ENCODE data around the gene FAM171A2. TPM values are rescaled to one million over a fixed set of nuclear protein-coding genes. Genes with fewer than 3 reads are reported as not detected.

FAM171A2 gene
- total RNA-seq, 2 donors from 2014 or later = 0.35 to 0.43 TPM

DNA sequence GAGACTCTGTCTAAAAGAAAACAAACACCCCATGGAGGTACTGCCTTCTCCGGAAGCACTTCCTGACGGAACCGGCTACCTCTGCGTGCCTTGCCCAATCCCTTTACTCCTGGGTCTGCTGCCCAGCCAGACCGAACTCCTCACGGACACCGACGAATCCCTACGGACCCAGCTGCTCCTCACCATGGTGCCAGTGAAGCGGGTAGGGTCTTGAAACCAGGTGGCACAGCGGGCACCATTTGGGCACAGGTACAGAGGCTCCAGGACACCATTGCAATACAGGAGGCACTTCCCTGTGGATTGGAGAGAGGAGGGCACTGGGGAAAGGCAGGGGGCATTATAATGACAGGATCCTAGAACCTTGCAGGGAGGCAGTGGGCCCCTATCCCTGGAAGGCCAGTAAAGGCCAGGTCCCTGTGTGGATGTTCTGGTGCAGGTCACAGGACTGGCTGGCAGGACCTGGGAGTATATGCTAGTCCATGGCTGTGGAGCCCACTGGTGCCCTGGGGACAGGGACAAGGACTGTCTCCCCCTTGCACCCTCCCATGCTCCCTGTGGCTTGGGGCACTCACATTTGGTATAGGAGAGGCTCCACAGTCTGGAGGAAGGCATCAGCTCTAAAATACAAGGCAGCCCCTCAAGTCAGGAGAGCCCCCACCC lies 41.3 kb downstream of the FAM171A2 start:
- ATAC-seq (no peak), DNase-seq (ENCODE audit: low spot score in 2 of 2) (no peak)
- Mint-ChIP-seq H3K36me3 (peaks cover 0 to 5% of the 10 kb centered on the region in 2 donors), H3K27ac (no peak overlapping the region), H3K9me3 (no peaks in the 10 kb centered on the region)

DNA sequence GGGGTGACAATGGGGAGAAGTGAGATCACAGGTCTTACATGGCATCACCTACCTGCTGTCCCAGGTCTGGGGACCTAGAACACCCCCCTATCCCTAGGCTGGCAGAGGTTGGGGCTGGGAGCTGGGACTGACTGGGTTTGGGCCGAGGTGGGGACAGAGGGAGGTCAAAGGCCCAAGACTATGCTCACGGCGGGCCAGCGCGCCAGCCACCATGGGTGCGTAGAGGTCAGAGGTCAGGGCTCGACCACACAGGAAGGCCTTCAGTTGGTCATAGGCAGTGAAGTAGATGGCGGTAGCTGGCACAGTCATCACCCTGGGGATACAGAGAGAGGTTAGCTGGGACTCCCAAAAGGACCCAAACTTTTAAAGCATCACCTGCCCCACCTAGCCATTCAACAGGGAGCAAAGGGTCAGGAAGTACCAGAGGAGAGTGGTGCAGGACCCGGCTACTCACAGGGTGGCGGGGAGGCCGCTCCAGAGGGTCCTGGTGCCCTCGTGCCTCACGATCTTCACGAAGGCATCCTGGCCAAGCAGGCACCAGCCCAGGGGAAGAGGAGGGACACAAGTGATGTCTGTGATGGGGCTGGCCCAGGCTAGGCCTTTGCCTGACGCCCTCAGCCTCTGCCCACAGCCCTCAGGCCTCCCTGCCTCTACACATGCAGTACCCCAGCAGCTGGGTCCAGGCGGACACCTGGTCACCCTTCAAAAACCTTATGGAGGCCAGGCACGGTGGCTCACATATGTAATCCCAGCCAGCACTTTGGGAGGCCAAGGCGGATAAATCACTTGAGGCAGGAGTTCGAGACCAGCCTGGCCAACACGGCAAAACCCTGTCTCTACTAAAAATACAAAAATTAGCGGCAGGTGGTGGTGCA lies 42.2 kb downstream of the FAM171A2 start:
- DNase-seq (ENCODE audit: low spot score in 2 of 2) = no peak
- H3K9me3 Mint-ChIP-seq = no peaks in the 10 kb centered on the region
- no peak for ATAC-seq
- peak overlapping the region in 1 of 2 donors; percentile 36 for H3K27ac Mint-ChIP-seq
- H3K36me3 Mint-ChIP-seq = peaks cover 0 to 5% of the 10 kb centered on the region in 2 donors

DNA sequence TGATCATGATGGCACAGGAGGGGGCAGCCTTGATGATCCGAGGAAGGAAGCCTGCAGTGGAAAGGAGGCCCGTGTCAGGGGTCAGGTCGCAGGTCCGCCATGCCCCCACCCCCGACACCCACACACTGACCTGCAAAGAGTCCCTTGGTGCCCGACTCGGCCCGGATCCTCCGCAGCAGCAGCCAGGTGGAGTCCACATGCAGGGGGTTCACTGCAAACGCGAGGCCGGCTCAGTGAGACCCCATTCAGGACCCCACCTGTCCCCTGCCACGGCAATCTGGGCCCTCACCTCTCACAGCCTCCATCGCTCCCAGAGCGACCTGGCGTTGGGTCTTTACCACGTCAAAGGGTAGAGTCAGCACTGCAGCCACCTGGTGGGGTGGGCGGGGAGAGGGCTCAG lies 43.6 kb downstream of the FAM171A2 start:
- DNase-seq (ENCODE audit: low spot score in 2 of 2) (no peak), ATAC-seq (no peak)
- no peak overlapping the region for H3K27ac Mint-ChIP-seq
- no peaks in the 10 kb centered on the region for H3K9me3 Mint-ChIP-seq
- no peaks in the 10 kb centered on the region for H3K36me3 Mint-ChIP-seq

DNA sequence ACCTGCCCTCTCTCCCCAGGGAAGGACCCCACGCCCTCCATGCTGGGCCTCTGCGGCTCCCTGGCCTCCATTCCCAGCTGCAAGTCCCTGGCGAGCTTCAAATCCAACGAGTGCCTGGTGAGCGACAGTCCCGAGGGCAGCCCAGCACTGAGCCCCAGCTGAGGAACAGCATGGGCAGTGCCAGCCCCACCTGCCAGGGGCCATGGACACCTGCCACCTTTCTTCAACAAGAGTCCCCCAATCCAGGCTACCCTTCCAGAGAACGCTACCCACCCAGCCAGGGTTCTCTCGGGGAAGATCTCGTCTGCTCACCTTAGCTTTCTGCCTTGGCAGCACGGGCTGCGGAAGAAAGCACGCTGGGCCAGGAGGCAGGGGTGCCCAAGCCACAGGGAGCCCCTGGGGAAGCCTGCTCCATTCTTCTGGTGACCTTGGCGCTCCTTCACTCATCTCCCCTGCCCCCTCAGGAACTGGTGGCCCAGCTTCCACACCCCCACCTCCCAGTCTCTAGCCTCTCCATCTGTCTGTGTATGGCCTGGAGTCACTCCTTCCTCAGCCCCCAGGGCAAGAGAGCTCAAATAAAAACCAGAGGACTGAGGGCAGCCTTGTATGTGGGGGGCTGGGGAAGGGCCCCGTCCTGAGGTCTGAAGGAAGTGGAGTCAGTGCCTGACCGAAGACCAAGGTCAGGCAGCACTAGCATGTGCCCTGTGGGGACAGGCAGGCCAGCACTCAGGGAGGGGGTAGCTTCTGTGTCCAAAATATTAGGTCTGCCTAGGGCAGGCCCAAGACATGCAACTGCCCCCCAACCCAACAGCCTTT lies 45.4 kb downstream of the FAM171A2 start:
- Mint-ChIP-seq H3K27ac (no peak overlapping the region), H3K36me3 (no peaks in the 10 kb centered on the region), H3K9me3 (no peaks in the 10 kb centered on the region)
- no peak for ATAC-seq
- DNase-seq (ENCODE audit: low spot score in 2 of 2) = no peak

DNA sequence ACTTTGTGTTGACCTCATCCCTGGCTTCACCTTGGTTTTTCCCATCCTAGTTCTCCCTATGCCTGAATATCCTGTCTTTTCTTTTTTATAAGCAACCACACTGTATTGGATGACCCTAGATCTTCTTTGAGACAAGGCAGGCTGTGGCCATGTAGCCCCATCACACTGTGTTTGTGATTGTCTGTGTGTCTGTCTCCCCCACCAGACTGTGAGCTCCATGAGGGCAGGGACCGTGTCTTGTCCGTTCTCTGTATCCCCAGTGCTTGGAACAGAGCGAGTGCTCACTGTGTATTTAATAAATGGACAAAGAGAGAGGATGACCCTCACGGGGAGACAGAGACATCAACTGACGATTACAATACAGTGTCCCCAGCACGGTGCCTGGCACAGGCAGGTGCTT lies 46.1 kb downstream of the FAM171A2 start:
- Mint-ChIP-seq H3K9me3 (no peaks in the 10 kb centered on the region), H3K36me3 (no peaks in the 10 kb centered on the region), H3K27ac (no peak overlapping the region)
- no peak for ATAC-seq
- DNase-seq (ENCODE audit: low spot score in 2 of 2) = no peak

DNA sequence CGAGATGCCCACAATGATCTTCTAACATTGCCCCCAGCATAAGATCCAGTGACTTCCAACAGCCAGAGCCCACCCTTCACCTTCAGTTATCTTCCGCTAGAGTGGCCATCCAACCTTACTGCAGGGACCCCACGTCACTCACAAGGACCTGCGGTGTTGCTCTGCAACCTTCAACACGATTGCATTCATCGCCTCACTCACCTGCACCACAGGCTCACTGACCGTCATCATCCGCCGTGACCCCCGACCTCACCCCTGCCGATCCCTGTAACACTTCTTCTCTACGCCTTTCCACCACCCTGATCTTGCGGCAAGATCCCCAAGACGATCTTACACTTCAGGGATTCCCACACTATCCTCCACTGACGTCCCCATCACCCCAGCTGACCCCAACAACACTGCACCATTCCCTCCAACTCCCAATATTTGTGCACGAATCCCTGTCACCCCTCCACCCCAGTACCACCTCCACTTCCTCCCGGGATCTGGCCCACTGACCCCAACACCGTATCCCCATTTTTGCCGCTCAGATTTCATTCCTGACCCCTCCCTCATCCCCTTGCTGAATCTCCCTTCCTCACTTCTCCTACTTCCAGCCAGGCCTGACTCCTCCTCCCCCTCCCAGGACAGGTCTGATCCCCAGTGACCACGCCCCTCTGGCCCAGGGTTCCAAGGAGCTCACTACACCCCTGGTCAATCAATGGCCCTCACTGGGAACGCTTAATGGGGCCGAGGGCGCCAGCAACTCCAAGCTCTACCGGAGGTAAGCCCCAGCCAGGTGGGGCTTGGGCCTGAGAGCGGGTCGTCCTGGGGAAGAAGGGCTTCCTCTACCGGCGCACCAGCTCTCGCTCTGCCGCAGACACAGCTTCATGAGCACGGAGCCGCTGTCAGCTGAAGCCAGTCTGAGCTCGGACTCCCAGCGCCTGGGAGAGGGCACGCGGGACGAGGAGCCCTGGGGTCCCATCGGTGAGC lies 47.6 kb downstream of the FAM171A2 start:
- Mint-ChIP-seq H3K9me3 (no peaks in the 10 kb centered on the region), H3K36me3 (no peaks in the 10 kb centered on the region), H3K27ac (peak overlapping the region in 1 of 2 donors; percentile 0)
- ATAC-seq (no peak), DNase-seq (ENCODE audit: low spot score in 2 of 2) (no peak)

DNA sequence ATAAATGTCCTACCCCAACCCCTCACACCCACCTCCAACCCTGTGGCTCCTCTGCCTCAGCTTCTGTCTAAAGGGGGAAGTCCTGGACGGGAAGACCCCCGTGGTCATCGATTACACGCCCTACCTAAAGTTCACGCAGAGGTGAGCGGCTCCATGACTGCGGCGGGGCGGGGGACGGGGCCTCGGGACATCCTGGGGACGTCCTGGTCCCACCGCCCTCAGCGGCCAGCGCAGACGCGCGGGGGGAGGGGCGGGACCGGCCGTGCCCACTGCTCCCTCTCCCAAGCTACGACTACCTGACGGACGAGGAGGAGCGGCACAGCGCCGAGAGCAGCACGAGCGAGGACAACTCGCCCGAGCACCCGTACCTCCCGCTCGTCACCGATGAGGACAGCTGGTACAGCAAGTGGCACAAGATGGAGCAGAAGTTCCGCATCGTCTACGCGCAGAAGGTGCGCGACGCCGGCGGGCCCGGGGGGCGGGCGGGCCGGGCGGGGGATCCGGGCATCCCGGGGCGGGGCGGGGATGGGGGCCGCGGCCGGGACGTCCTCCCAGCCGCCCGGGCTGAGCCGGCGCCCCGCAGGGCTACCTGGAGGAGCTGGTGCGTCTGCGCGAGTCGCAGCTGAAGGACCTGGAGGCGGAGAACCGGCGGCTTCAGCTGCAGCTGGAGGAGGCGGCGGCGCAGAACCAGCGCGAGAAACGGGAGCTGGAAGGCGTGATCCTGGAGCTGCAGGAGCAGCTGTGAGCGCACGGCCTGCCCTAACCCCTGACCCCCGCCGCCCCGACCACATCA lies 48.6 kb downstream of the FAM171A2 start:
- H3K9me3 Mint-ChIP-seq = no peaks in the 10 kb centered on the region
- H3K36me3 Mint-ChIP-seq = no peaks in the 10 kb centered on the region
- DNase-seq (ENCODE audit: low spot score in 2 of 2) = peak in 1 of 2 donors; percentile 47
- H3K27ac Mint-ChIP-seq = no peak overlapping the region
- ATAC-seq = peak; percentile 42 to 82

DNA sequence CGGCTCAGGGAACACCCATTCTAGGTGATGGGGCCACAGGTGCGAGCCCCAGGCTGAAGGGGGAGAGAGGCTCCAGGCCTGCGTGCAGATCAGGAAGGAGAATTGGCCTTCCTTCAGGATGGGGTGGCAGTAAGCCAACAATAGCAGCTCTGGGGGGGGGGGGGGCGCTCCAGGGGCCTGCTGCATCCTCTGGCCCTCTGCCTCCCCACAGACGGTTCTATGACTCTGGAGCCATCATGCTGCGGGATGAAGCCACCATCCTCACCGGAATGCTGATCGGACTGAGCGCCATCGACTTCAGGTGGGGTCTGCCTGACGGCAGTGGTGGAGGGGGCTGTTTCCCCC lies 49.2 kb downstream of the FAM171A2 start:
- ATAC-seq = no peak
- H3K9me3 Mint-ChIP-seq = no peaks in the 10 kb centered on the region
- no peak for DNase-seq (ENCODE audit: low spot score in 2 of 2)
- H3K27ac Mint-ChIP-seq = no peak overlapping the region
- H3K36me3 Mint-ChIP-seq = no peaks in the 10 kb centered on the region

DNA sequence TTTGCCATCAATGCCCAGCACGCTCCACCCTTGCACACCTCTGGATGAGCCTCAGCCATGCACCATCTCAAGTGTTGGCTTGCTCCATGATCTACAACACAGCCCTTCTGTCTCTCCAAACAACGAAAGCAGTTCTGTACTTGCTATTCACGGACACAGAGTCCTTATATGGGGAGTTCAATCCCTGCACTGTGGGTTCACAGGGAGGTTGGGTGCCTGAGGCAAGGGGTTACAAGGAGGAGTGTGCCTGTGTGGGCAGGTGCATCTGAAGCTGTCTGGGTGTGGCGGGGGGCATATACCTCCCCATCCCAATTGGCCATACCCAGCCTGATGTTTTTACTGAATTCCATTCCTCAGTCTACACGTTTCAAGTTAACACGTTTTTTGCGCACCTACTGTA lies 49.6 kb downstream of the FAM171A2 start:
- Mint-ChIP-seq H3K9me3 (no peaks in the 10 kb centered on the region), H3K27ac (no peak overlapping the region), H3K36me3 (no peaks in the 10 kb centered on the region)
- DNase-seq (ENCODE audit: low spot score in 2 of 2) = no peak
- ATAC-seq = no peak

DNA sequence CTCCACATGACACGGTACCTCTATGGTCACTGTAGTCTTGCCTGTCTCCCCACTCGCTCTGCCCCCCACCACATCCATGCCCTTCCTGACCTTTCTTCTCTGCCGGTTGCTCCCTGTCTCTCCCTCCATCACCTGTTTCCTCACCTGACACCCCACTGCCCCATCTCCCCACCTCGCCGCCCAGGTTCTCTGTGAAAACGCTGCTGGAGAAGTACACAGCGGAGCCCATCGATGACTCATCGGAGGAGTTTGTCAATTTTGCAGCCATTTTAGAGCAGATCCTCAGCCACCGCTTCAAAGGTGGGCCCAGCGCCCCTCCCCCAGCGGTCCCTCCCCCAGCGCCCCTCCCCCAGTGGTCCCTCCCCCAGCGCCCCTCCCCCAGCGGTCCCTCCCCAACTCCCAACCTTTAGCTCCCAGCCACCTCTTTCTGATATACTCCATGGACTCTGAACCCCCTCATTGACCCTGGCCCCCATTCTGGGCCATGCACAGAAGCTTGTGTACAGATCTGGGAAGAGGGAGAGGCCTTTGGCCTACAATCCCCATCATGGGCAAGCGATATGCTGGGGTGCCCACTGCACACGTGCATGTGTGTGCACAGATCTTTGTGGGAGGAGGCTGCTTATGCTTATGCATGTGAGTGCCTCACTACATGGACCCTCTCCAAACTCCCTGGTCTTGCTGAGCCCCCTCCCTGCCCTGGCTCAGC lies 51.1 kb downstream of the FAM171A2 start:
- Mint-ChIP-seq H3K36me3 (no peaks in the 10 kb centered on the region), H3K9me3 (no peaks in the 10 kb centered on the region), H3K27ac (no peak overlapping the region)
- ATAC-seq (no peak), DNase-seq (ENCODE audit: low spot score in 2 of 2) (no peak)

DNA sequence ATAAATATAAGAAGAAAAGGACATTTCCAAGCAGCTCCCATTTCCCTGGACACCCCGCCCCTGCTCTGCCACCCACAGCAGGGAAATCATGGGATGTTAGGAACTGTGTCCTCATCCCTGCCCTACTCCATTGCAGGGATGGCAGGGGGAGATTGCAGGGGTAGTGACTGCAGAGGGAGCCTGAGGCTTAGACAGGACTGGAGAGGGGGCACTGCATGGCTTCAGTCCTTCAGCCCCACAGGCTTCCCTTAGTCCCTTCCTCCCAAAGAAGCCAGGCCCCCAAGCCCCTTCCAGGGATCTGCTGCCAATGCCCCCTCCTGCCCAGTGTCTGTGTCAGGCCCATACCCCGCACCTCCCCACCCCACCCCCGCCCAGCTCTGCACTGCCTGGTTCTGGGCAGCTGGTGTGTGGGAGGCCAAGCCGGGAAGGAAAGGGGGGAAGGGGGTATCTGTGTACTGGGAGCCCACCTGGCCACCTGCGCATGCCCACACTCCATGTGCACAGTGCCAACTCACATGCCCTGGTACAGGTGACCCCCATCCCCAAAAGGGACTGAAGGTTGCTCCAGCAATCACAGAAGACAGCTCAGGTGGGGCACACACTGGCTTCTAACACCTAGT lies 52.0 kb downstream of the FAM171A2 start:
- ATAC-seq = no peak
- Mint-ChIP-seq H3K36me3 (no peaks in the 10 kb centered on the region), H3K27ac (no peak overlapping the region), H3K9me3 (no peaks in the 10 kb centered on the region)
- no peak for DNase-seq (ENCODE audit: low spot score in 2 of 2)

DNA sequence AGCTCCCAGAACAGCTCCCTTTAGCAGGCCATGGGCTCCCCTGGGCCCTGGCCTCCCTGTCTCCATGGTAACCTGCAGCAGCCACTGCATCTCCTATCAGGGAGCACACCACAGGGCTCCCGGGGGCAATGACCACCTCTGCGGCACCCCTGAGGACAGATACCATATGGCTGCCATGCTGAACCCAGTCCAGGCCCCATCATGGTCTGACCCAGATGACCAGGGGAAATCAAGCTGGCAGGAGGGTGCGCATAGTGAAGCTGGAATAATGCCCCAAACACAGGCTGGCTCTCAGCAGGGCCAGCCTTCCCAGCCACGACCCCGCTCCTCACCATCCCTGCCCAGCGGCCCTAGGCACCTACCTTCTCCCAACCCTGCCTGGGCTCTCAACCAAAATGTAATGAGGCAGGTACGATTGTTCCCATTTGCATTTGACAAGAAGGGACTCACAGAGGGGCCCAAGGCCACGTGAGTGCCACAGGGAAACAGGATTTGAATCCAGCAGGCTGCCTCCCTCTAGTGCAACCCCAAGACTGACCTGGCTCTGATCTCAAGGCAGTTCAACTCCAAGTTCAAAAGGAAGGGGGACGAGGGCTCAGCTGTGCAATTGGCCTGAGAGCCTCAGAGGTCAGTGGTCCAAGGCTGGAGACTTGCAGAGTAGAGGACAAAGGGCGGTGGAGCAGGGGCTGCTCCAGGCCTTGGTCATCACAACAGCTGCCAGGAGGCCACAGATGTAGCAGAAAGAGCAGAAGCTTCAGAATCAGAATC lies 52.9 kb downstream of the FAM171A2 start:
- H3K9me3 Mint-ChIP-seq = no peaks in the 10 kb centered on the region
- no peak for DNase-seq (ENCODE audit: low spot score in 2 of 2)
- H3K27ac Mint-ChIP-seq = no peak overlapping the region
- no peaks in the 10 kb centered on the region for H3K36me3 Mint-ChIP-seq
- ATAC-seq = no peak

DNA sequence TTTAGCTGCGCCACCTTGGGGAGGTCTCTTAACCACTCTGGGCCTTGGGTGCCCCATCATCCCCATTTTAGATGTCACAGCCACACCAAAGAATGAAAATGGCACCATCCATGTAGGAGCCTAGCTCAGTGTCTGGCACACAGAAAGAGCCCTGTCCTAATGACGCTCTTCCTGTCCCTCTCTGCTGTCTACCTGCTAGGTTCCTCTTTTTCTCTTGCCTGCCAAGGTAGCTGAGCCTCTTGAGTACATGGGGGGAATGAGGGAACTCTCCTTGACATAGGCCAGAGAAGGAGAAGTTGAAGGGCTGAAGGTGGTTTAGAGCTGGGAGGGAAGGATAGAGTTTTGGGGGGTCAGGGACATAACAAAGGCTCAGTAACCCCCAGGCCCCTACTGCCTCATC lies 53.5 kb downstream of the FAM171A2 start:
- H3K27ac Mint-ChIP-seq = no peak overlapping the region
- DNase-seq (ENCODE audit: low spot score in 2 of 2) (no peak), ATAC-seq (no peak)
- H3K36me3 Mint-ChIP-seq = no peaks in the 10 kb centered on the region
- H3K9me3 Mint-ChIP-seq = no peaks in the 10 kb centered on the region

DNA sequence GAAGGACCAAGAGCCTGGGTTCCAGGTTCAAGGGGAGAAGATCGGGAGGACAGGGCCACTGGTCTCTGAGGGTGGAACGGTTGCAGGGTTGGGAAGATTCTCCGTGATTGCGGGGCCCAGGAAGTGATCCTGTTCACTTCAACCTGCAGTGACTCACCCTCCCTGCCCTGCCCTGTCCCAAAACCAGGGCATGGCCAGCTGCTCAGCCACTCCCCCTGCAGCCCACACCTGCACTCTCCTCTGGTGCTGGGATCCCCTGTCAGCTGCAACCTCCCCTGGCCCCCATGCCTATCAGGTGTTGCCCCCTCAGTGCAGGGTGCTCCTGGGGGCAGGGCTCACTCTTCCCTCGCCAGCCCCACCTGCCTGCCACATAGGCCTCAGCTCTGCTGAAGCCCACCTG lies 54.2 kb downstream of the FAM171A2 start:
- DNase-seq (ENCODE audit: low spot score in 2 of 2) (no peak), ATAC-seq (no peak)
- H3K9me3 Mint-ChIP-seq = no peaks in the 10 kb centered on the region
- no peaks in the 10 kb centered on the region for H3K36me3 Mint-ChIP-seq
- H3K27ac Mint-ChIP-seq = no peak overlapping the region
